NCI-H82 treated with DMSO at 0.1 percent for 48 hours (cell line): ENCODE results near the gene ABCC9.
"Not testable (repeated sequence)": the region's sequence is repeated elsewhere in the genome, so short reads cannot be mapped to it uniquely, and the experiment has no call there.

Source experiments
- DNase-seq: peaks from one replicate; lab custom pipeline; 2025; ENCODE audit not compliant: unreplicated experiment; lab: John Stamatoyannopoulos, UW

Gene ABCC9

DNA sequence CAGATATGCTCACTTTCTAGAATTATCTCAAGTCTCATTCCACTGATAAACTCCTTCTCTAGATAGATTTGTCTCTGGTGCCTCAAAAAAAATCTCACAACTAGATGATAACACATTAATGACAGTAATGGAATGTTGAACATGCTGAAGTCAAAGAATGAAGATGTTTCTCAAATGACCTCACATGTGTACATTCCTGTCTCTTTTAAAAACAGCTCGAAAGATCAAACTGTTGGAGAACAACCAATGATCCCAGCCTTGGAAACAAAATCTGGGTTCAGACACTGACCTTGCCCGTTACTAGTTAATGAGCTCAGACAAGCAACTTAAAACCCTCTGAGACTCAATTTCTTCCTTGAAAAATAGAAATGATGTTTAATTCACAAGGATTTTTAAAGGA is 122.0 kb downstream of the ABCC9 start:
- no peak for DNase-seq

DNA sequence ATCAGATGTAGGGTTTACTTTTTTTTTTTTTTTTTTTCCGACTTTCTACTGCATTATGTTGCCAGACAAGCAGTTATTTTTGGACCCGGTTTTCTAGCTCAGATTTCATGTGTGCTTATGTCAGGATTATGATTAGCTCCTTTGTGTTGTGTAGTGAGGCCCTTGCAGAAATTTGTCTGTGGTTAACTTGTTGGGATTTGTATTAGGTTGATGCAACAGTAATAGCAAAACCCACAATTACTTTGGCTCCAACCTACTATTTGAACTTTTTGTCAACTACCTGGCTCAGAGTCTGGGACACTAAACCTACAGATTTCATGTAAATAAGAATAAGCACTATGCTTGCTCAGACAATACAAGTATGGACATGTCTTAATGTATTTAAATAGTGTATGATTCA is 122.6 kb downstream of the ABCC9 start:
- no peak for DNase-seq

DNA sequence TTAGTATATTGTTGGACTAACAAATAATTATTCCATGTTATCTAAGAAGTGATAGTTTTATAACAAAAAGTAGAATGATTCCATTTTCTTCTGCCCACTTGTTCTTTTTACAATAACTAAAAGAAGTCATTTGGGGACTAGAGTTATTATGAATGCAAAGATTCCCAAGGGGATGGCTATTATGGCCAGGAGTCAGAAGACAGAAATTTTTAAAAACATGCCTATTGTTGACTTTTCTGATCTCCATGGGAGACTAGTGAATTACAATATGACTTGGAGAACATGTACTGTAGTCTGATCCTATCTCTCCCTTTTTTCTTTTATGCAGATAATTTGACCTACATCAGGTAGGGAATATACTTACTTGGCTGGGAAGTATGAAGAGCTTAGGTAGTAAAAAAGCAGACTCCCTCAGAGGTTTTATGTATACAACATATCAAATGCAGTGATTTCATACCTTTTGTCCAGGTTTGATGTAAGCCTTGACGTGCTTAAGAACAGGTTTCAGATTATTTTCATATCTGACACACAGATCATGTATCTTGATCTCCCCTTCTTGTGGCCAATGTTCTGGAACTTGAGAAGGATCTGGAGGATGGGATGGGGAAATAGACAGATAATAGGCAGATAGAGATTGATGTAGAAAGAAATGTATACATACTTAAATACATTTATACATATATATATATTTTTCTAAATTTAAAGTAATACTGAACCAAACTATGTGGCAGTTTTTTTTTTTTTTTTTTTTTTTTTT is 125.7 kb downstream of the ABCC9 start:
- no peak for DNase-seq

DNA sequence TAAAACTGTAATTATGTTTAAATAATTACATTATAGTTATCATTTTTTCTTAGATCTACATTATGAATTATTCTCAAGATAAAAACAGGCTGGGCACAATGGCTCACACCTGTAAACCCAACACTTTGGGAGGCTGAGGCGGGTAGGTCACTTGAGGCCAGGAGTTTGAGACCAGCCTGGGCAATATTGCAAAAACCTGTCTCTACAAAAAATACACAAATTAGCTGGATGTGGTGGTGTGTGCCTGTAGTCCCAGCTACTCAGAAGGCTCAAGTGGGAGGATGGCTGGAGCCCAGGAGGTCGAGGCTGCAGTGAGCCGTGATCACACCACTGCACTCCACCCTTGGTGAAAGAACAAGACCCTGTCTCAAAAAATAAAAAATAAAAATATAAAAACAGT is 126.4 kb downstream of the ABCC9 start:
- DNase-seq: no peak

DNA sequence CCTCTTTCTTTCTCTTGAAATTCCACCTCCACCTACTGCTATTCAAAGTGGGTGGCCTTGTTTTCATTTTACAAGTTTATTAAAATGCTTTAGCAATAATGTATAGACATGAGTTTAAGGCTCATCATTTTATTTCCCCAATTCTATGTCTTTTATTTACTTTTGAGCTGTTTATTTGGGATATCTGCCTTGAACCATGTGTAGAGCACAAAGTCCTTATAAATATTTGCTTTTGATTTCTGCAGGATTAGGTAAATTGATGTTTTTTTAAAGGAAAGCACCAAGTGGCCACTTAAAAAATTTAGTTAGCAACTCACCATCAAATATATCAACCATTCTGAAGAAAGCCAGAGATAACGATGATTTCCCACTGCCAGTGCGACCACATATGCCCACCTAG is 126.9 kb downstream of the ABCC9 start:
- DNase-seq: no peak

DNA sequence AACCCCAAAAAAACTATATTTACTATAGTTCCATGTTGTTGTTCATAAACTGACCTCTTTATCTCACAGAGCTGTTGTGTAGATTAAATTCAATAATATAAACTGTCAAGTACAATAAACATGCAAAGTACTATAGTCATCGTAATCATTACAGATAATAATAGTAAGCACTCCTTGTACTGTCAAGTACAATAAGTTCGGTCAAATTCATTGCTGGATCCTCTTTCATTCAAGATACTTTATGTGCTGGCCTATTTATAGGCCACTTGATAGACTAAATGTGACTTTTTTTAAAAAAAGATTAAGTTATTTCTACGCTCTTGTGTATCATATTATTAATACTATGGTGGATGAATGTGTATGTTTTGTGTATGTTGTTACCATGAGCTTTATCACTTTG is 127.5 kb downstream of the ABCC9 start:
- DNase-seq: no peak

DNA sequence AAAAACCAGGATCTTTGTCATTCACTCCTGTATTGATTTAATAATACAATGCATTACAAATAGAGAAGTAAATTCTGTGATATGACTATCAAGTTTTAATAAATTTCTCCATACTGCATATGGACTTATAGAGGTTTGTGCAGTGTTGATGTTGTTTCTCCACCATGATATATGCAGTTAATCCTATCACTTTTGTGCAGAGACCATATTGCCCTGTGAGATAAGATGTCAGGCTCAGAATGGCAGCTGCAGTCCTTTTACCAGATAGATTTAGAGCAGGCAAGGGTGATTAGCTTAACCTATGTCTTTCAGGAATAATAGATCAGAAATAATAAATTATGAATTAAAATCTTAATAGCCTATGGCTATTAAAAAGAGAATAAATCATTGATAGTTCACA is 128.1 kb downstream of the ABCC9 start:
- peak; percentile 8 for DNase-seq

DNA sequence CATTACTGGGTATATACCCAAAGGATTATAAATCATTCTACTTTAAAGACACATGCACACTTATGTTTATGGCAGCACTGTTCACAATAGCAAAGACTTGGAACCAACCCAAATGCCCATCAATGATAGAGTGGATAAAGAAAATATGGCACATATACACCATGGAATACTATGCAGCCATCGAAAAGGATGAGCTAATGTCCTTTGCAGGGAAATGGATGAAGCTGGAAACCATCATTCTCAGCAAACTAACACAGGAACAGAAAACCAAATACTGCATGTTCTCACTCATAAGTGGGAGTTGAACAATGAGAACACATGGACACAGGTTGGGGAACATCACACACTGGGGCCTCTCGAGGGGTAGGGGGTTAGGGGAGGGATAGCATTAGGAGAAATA is 128.9 kb downstream of the ABCC9 start:
- DNase-seq: not testable (repeated sequence)

DNA sequence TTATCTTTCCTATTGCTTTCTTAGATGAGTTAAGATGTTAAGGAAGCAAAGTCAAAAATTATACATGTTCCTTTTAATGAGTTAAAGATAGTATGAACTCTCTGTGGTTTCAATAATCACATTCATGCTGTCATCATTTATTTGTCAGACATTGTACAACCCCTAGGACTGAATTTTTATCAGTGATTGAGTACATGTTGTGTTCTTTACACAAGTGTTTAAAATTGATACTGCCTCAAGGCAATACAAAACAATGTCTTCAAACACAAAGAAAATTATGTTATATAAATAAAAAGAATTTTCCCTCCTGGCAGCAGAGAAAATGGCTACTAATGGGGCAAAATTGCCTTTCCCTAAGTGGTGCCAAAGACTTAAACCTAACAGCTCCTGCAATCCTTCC is 132.1 kb downstream of the ABCC9 start:
- DNase-seq: no peak

DNA sequence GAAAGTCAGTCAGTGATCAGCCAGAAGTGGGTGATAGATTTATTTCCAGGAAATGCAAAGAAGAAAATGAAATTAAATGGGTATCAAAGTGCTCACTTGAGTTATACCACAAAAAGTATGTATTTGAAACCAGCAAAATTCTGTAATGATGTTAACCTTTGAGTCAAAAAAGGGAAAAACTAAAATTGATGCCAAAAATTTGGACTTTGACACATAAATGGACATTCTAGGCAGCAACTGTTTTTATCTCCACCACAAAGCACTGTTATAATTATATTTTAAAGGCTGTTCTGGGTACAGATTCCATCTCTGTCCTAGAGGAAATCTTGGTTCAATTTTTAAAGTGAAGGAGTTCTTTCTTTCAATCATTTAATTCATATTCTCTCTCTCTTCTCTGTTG is 135.0 kb downstream of the ABCC9 start:
- DNase-seq: no peak

DNA sequence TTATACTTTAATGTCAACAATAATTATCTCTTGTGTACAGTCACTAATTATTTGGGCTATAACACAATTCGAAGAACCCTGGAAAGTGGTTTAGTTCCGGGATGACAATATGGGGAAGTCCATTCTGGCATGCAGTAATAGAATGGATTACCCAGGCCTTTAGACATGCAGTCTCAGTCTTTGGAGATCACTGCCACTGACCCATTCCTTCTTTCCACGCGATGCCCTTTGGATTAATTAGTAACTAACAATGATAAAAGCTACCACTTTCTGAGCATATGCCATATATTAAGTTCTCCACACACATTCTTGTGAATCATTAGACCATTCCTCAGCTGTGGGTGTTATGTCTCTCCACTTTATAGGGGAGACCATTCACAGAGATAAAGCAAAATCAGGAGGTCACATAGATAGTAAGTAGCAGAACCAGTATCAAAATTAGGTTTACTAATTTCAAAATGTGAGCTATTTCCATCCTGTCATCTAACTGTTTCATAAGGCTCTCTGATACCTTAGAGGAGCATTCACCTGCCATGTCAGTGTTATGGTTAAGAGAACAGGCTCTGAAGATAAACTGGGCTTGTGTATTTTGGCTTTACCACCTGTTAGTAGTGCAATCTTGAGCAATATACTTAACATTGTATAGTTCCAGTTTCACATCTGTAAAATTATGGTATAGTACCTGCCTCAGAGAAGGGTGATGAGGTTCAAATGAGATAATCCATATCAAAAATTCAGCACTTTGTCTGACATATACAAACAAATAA is 139.5 kb downstream of the ABCC9 start:
- DNase-seq: no peak

DNA sequence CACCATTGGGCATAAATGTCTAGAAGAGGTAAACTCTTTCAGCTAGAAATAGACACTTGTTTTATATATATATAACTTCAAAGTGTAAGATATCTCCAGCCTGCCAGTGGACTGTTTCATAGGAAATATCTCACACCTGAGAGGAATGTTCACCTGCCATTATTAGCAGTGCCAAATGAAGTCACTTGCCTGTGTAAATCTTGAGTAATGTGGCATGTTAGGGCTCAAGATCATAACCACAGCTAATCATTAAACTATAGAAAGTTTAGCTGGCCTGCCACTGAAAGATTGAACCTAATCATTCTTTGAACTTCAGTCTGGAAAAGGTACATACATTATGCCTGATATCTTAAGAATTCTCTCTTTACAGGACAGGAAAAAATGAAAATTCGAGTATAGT is 141.2 kb downstream of the ABCC9 start:
- no peak for DNase-seq

DNA sequence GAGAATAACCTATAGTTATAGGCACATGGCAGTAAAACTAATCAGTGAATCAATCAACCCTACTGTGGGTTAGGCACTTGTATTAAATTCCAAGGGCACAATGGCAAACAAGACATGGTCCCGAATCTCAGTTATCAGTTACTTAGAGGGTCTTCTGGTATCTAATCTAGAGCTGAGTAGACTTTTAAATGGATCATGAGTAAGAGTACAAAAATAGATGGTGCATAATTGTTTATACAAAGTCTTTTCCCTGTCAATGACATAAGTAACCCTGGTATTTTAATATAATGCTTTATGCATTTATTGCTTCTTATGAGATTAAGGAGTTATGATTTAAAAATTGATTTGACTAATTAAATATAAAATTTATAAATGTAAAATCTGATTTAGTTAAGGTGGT is 143.7 kb downstream of the ABCC9 start:
- DNase-seq: no peak

DNA sequence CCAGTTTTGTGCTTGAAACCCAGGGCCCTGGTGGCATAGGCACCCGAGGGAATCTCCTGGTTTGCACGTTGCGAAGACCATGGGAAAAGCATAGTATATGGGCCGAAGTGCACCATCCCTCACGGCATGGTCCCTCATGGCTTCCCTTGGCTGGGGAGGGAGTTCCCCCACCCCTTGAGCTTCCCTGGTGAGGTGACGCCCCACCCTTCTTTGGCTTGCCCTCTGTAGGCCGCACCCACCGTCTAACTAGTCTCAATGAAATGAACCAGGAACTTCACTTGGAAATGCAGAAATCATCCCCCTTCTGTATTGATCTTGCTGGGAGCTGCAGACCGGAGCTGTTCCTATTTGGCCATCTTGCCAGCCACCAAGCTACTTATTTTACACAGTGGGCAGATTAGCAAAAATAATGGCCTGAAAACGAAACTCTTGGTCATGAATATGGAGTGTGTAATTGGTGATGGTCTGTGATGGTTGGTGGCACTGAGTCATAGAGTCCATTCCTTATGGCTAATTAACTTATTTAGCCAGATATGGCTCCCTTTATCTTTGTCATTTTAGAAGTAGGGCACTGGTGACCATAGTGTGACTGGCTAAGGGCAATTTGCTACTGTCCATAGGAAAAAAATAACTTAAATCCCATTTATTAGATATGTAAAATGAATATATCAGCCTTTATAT is 145.4 kb downstream of the ABCC9 start:
- no peak for DNase-seq

DNA sequence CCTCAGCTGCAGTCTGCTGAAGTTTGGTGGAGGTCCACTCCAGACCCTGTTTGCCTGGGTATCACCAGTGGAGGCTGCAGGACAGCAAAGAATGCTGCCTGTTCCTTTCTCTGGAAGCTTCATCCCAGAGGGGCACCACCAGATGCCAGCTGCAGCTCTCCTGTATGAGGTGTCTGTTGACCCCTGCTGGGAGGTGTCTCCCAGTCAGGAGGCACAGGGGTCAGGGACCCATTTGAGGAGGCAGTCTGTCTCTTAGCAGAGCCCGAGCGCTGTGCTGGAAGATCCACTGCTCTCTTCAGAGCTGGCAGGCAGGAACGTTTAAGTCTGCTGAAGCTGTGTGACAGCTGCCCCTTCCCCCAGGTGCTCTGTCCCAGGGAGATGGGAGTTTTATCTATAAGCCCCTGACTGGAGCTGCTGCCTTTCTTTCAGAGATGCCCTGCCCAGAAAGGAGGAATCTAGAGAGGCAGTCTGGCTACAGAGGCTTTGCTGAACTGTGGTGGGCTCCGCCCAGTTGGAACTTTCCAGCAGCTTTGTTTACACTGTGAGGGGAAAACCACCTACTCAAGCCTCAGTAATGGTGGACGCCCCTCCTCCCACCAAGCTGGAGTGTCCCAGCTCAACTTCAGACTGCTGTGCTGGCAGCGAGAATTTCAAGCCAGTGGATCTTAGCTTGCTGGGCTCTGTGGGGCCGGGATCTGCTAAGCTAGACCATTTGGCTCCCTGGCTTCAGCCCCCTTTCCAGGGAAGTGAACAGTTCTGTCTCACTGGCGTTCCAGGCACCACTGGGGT is 146.2 kb downstream of the ABCC9 start:
- DNase-seq: not testable (repeated sequence)

DNA sequence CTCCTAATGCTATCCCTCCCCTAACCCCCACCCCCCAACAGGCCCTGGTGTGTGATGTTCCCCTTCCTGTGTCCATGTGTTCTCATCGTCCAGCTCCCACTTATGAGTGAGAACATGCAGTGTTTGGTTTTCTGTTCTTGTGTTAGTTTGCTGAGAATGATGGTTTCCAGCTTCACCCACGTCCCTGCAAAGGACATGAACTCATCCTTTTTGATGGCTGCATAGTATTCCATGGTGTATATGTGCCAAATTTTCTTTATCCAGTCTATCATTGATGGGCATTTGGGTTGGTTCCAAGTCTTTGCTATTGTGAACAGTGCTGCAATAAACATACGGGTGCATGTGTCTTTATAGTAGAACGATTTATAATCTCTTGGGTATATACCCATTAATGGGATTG is 151.5 kb downstream of the ABCC9 start:
- DNase-seq: not testable (repeated sequence)

DNA sequence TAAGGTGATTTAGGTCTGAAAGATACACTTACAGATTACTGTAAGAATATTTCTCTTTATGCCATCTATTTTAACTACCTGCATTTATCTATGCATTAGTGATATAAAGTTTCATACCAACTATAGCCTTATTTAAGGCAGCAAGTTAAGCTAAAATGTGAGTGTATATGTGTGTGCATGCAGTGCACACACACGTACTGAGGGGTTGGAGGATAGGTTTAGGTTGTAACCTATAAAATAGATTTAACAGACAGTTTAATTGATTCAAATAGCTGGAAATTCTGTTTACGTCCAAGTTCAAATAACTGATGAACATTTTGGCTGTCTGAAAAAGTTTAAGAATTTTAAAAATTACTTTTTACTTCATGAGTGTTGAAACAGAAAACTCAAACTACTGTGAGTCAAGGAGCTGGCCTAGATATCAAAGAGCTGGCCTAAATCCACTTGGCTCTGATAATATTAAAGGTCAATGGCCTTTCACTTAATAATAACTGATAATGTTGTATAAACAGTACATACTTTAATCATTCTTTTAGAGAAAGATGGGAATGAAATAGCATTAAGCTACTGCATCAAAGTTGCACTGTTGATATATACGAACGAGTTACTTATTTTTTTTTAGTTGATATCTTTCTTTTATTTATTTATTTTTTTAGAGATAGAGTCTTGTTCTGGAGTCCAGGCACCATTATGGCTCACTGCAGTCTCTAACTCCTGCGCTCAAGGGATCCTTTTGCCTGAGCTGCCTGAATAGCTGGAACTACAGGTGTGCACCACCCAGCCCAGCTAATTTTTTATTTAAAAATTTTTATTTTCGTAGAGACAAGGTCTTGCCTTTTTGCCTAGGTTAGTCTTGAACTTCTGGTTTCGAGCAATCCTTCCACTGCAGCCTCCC is 152.9 kb downstream of the ABCC9 start:
- no peak for DNase-seq

DNA sequence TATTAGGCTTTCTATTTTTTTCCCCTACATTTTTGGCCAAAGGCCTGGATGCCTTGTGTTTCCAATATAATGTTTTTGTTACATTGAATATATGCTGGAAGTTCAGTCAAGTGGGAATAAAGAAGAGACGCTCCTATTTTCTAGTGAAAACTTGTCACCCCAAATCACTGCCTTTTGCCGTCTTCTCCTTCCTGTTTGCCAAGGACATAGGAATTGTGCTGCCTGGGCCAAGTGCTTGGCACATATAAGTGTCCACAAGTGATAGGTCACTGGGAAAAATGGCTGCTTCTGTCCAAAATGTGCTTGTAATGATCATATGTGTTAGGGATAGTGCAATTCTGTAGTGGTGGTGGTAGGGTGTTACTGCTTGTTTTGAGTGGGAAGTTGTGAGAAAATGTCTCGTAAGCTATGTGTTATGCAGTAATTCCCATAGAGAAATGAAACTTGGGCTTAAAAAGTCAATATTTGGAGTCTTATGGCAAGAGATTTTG is 155.1 kb downstream of the ABCC9 start:
- no peak for DNase-seq

DNA sequence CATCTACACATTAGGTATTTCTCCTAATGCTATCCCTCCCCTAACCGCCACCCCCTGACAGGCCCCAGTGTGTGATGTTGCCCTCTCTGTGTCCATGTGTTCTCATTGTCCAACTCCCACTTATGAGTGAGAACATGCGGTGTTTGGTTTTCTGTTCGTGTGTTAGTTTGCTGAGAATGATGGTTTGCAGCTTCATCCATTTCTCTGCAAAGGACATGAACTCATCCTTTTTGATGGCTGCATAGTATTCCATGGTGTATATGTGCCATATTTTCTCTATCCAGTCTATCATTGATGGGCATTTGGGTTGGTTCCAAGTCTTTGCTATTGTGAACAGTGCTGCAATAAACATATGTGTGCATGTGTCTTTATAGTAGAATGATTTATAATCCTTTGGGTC is 158.5 kb downstream of the ABCC9 start:
- DNase-seq: not testable (repeated sequence)

DNA sequence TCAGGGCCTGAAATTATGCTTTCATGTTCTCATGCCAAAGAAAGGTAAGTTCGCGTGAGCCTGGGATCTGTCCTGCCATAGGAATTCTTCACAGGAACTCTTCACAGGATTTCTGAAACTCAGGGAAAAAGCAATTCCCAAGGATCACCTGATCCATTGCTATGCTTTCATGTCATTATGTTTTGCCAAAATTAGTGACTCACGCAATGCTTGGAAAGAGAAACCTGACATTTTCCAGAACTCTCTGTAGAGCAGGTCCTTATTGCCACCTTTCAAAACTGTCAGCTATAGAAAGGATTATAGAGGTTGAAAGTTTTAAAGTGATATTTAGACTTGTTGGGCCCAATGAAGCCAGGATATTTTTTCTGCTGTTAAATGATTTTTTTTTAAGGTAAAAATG is 160.4 kb downstream of the ABCC9 start:
- DNase-seq: no peak
